OCI-LY1 (cell line): ENCODE results near the gene CLDND1.

Experiments used
- H2AFZ ChIP-seq: fragments of 200-600 bp; sonication (generic), shearing (Covaris generic); 2 replicates; pipeline ENCODE4 v1.6.0; 2014; ENCODE audit warnings: antibody characterized with exemption, mild to moderate bottlenecking, low read length
- H3F3A ChIP-seq: fragments of 200-600 bp; sonication (generic), shearing (Covaris generic); 2 replicates; pipeline ENCODE4 v1.6.0; 2014; ENCODE audit warnings: mild to moderate bottlenecking, antibody characterized with exemption, low read length, moderate library complexity; ENCODE audit not compliant: insufficient read depth
- H3K27ac ChIP-seq: fragments of 200-600 bp; sonication (generic); 2 replicates; pipeline ENCODE4 v1.5.1; 2014; ENCODE audit warnings: low read length, mixed run types, mild to moderate bottlenecking, low read depth; ENCODE audit not compliant: poor library complexity, severe bottlenecking
- H3K27me3 ChIP-seq: fragments of 200-600 bp; sonication (generic); 2 replicates; pipeline ENCODE4 v1.6.0; 2014; ENCODE audit warnings: antibody characterized with exemption, mild to moderate bottlenecking, low read length, moderate library complexity; ENCODE audit not compliant: insufficient read depth
- H3K36me3 ChIP-seq: fragments of 200-600 bp; sonication (generic); 2 replicates; pipeline ENCODE4 v1.6.1; 2014; ENCODE audit warnings: mild to moderate bottlenecking, antibody characterized with exemption, low read length, moderate library complexity, mixed read lengths; ENCODE audit not compliant: insufficient read depth
- H3K4me1 ChIP-seq: fragments of 200-600 bp; sonication (generic); 2 replicates; pipeline ENCODE4 v1.5.1; 2014; ENCODE audit warnings: mild to moderate bottlenecking, low read length, moderate library complexity; ENCODE audit not compliant: insufficient read depth, severe bottlenecking
- H3K4me2 ChIP-seq: fragments of 200-600 bp; sonication (generic), shearing (Covaris generic); 2 replicates; pipeline ENCODE4 v1.6.1; 2014; ENCODE audit warnings: low read length
- H3K4me3 ChIP-seq: fragments of 200-600 bp; sonication (generic); 2 replicates; pipeline ENCODE4 v1.5.1; 2014; ENCODE audit warnings: low read length, low read depth, mild to moderate bottlenecking, mixed read lengths; ENCODE audit not compliant: poor library complexity, severe bottlenecking
- H3K79me2 ChIP-seq: fragments of 200-600 bp; shearing (Covaris generic); 2 replicates; pipeline ENCODE4 v1.6.1; 2016; ENCODE audit warnings: mixed run types, low read length, mixed read lengths; ENCODE audit not compliant: insufficient read depth
- H3K9ac ChIP-seq: fragments of 200-600 bp; sonication (generic), shearing (Covaris generic); 2 replicates; pipeline ENCODE4 v1.6.1; 2014; ENCODE audit warnings: mild to moderate bottlenecking, low read length, mixed read lengths
- H3K9me2 ChIP-seq: fragments of 200-600 bp; sonication (generic), shearing (Covaris generic); 2 replicates; pipeline ENCODE4 v1.6.1; 2014; ENCODE audit warnings: low read depth, mild to moderate bottlenecking, low read length, mixed read lengths
- H3K9me3 ChIP-seq: fragments of 200-600 bp; shearing (Covaris generic); 2 replicates; pipeline ENCODE4 v1.6.1; 2014; ENCODE audit warnings: low read length, mixed read lengths
- H4K20me1 ChIP-seq: fragments of 200-600 bp; sonication (generic), shearing (Covaris generic); 2 replicates; pipeline ENCODE4 v1.6.0; 2016; ENCODE audit warnings: mild to moderate bottlenecking, low read length; ENCODE audit not compliant: insufficient read depth
- EZH2 ChIP-seq: fragments of 200-600 bp; sonication (generic), shearing (Covaris generic); IDR thresholded peaks from 2 replicates; pipeline ENCODE4 v1.8.0; 2017; ENCODE audit warnings: borderline replicate concordance, mixed run types, mild to moderate bottlenecking, antibody characterized with exemption, low read length, moderate library complexity, mixed read lengths
- TF ChIP-seq, protein P1 (sequence below): fragments of 200-600 bp; sonication (generic), shearing (Covaris generic); IDR thresholded peaks from 2 replicates; pipeline ENCODE4 v1.5.1; 2017; ENCODE audit warnings: mild to moderate bottlenecking, antibody characterized with exemption, low read length, moderate library complexity, mixed read lengths

The CLDND1 gene

DNA sequence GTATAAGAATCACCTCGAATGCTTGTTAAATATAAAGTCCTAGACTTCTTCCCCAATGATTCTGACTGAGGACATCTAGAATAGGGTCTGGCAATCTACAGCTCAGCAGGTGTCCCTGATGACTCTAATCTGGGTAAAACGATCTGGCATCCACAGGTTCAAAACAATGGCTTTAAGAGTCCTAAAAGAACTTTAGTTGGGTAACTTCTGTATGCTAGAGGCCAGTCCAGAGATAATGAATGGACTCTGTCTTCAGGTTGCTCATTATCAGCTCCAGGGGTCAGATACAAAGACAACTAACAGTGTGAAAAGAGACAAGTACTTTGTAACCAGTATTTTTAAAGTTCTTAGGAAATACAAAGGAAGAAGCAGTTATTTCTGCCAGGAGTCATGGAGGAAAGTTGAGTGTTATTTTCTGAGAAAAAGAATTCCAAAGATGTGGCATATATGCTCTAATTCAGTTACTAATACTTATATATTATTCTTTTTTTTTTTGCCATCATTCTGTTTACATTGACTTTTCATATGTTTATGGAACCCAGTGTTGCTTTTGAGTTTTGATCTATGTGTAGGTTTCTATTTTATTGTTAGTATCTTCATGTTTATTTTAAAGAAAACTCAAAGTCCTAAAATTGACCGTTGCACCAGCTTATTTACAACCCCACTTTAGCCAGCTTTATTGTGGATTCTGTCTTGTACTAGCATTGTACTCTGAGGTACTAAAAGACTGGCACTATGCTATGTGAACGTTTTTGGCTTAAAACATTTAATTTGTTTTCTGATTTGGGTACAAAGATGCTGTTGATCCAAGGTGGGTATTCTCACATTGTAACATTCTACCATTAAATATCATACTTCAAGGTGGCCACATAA lies 6.0 kb upstream of the CLDND1 start:
- no peaks in the 10 kb centered on the region for H3F3A ChIP-seq
- no peak overlapping the region for H3K4me2 ChIP-seq
- H3K27ac ChIP-seq, result no peak overlapping the region
- H3K4me1 ChIP-seq, result peaks cover 39% of the 10 kb centered on the region
- H2AFZ ChIP-seq, result no peak overlapping the region
- no peak overlapping the region for H3K4me3 ChIP-seq
- no peaks in the 10 kb centered on the region for H3K9me2 ChIP-seq
- no peaks in the 10 kb centered on the region for H4K20me1 ChIP-seq
- TF ChIP-seq, protein P1, sequence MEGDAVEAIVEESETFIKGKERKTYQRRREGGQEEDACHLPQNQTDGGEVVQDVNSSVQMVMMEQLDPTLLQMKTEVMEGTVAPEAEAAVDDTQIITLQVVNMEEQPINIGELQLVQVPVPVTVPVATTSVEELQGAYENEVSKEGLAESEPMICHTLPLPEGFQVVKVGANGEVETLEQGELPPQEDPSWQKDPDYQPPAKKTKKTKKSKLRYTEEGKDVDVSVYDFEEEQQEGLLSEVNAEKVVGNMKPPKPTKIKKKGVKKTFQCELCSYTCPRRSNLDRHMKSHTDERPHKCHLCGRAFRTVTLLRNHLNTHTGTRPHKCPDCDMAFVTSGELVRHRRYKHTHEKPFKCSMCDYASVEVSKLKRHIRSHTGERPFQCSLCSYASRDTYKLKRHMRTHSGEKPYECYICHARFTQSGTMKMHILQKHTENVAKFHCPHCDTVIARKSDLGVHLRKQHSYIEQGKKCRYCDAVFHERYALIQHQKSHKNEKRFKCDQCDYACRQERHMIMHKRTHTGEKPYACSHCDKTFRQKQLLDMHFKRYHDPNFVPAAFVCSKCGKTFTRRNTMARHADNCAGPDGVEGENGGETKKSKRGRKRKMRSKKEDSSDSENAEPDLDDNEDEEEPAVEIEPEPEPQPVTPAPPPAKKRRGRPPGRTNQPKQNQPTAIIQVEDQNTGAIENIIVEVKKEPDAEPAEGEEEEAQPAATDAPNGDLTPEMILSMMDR, result no peak
- TF ChIP-seq EZH2, result no peak
- H3K9ac ChIP-seq, result no peak overlapping the region
- H3K9me3 ChIP-seq, result no peaks in the 10 kb centered on the region
- no peaks in the 10 kb centered on the region for H3K36me3 ChIP-seq
- H3K79me2 ChIP-seq, result no peaks in the 10 kb centered on the region
- no peaks in the 10 kb centered on the region for H3K27me3 ChIP-seq

DNA sequence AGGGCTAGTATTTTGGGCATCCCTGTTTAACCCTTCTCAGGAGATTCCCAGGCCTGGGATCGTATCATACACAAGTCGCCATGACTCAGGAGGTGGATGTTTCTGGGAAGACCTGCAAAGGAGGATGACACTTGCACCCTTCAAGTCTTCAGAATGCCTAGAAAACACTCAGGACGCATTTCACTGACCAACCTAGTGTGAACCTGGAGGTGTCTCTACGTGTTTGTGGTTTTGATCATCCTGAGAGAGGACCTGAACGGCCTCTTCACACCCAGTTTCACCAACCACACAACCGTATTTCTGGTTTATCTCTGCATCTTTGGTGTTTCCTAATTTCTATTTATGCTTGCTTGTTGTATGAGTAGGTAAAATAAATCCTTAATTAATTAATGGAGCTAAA lies 2.8 kb upstream of the CLDND1 start:
- no peak overlapping the region for H3K4me3 ChIP-seq
- no peak overlapping the region for H2AFZ ChIP-seq
- no peak overlapping the region for H3K9ac ChIP-seq

DNA sequence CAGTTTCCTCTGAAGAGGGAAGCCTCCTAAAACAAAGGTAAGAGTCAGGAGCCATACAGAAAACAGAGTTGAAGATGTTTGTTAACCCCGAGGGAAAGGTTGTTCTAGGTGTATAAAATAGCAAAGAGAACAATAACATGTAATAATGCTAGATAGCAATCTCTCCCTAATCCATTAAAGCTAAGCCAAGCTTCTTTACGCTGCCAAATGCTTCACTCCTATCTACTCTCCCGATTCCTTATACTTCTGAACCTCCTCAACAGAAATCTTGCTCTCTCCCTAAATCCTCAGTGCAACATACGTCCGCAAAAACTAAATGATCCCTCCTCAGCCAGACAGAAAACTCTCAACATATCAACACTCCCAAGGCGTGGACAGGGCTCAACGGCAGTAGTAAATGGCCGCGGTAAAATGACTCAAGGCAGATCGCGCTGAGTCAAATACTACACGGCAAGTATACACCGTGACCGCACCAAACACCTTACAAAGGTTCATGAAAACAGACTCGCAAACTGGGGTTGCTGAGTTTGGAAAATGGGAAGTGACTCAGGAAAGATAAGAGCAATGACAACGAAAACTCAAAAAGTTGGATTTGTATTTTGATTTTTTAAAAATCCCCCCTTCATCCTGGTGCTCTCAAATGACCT lies 682 bp downstream of the CLDND1 start:
- no peaks in the 10 kb centered on the region for H3K9me3 ChIP-seq
- H3K27ac ChIP-seq, result peak overlapping the region; percentile 18
- H3K9ac ChIP-seq, result peak overlapping the region; percentile 84
- H4K20me1 ChIP-seq, result no peaks in the 10 kb centered on the region
- H3K4me1 ChIP-seq, result peaks cover 22% of the 10 kb centered on the region
- H3K27me3 ChIP-seq, result no peaks in the 10 kb centered on the region
- peak overlapping the region; percentile 87 for H3K4me3 ChIP-seq
- H2AFZ ChIP-seq, result no peak overlapping the region
- H3K9me2 ChIP-seq, result no peaks in the 10 kb centered on the region
- peaks cover 36% of the 10 kb centered on the region for H3K36me3 ChIP-seq
- H3K79me2 ChIP-seq, result peaks cover 20% of the 10 kb centered on the region
- peak overlapping the region; percentile 73 for H3K4me2 ChIP-seq
- no peaks in the 10 kb centered on the region for H3F3A ChIP-seq
- TF ChIP-seq EZH2, result no peak
- TF ChIP-seq, protein P1, result no peak

More for the DNA sequence above, 2.8 kb upstream of the CLDND1 start:
- Histone ChIP-seq H3K9me3 (no peaks in the 10 kb centered on the region), H3K27ac (no peak overlapping the region), H4K20me1 (no peaks in the 10 kb centered on the region), H3K79me2 (peaks cover 19% of the 10 kb centered on the region), H3K9me2 (no peaks in the 10 kb centered on the region), H3K36me3 (peaks cover 8% of the 10 kb centered on the region), H3K4me1 (peaks cover 33% of the 10 kb centered on the region), H3K27me3 (no peaks in the 10 kb centered on the region), H3F3A (no peaks in the 10 kb centered on the region), H3K4me2 (no peak overlapping the region)
- TF ChIP-seq, protein P1, result no peak
- no peak for TF ChIP-seq EZH2
